GM10847 (cell line): ENCODE measurements around the gene PADI4.

Experiments used
- POLR2A ChIP-seq: IDR thresholded peaks from 2 replicates; pipeline ENCODE4 v1.6.1; 2011; ENCODE audit not compliant: insufficient read length; ENCODE audit errors: extremely low read depth

Gene PADI4

GRCh38 chr1:17409391-17409811 lies 101.4 kb downstream of the PADI4 start:
- TF ChIP-seq POLR2A: no peak

GRCh38 chr1:17412093-17412870 lies 104.3 kb downstream of the PADI4 start:
- TF ChIP-seq POLR2A: no peak
